ENCODE data around the gene EXOC6B.

Gene EXOC6B

DNA sequence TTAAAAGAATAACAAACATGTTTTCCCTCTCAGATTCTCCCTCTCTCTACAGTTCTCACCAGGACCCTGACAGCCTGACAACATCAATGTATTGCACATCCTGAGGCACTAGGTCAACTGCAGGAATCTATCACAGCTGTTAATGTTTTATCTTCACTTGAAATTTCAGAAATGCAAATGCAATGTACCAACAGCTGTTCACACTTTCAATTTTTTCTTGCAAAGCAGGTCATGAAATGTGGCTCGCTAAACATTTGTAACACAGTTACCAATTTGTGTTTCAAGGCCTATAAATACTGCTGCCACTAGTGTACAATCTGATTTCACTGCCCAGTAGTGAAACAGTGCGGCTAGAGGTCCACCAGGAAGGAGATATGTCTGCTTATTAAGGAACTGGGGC lies 147.8 kb downstream of the EXOC6B start:
- no peak overlapping the region for H3K4me2 ChIP-seq (ENCODE audit: low read length)
- no peak overlapping the region for H3K56ac ChIP-seq (ENCODE audit: low read length)
- no peak overlapping the region for H2AK5ac ChIP-seq (ENCODE audit: low read length)
- no peak overlapping the region for H2BK15ac ChIP-seq (replicated peaks; ENCODE audit: low read depth)
- H3K79me1 ChIP-seq (ENCODE audit: low read length): no peaks in the 10 kb centered on the region
- H3K27ac ChIP-seq (ENCODE audit: low read depth, low read length): no peak overlapping the region
- H2BK5ac ChIP-seq (ENCODE audit: low read length): no peak overlapping the region
- no peak overlapping the region for H3K4ac ChIP-seq (ENCODE audit: low read depth, low read length)
- H3K4me1 ChIP-seq (ENCODE audit: control insufficient read depth, low read depth, low read length): no peaks in the 10 kb centered on the region
- no peaks in the 10 kb centered on the region for H3K27me3 ChIP-seq (ENCODE audit: insufficient read depth, low read length, poor library complexity)
- no peaks in the 10 kb centered on the region for H3K36me3 ChIP-seq (ENCODE audit: control insufficient read depth, insufficient read depth, low read length)
- DNase-seq: no peak
- no peak overlapping the region for H3K18ac ChIP-seq (ENCODE audit: low read length)
- no peak overlapping the region for H4K8ac ChIP-seq (ENCODE audit: low read depth, low read length)
- no peak overlapping the region for H2BK120ac ChIP-seq (ENCODE audit: low read depth, low read length)
- no peaks in the 10 kb centered on the region for H3K79me2 ChIP-seq (ENCODE audit: control insufficient read depth, insufficient read depth, low read length)
- no peak overlapping the region for H4K5ac ChIP-seq (ENCODE audit: low read length)
- H3K4me3 ChIP-seq (ENCODE audit: low read length): no peak overlapping the region
- H3K23ac ChIP-seq (ENCODE audit: low read length): no peak overlapping the region
- WGBS (ENCODE audit: extremely low coverage, insufficient coverage, low lambda C conversion rate): no CpG with 5 or more reads among the region's 2 CpGs
- H3K9ac ChIP-seq (ENCODE audit: low read length): no peak overlapping the region

GRCh38 chr2:72676341-72677025 lies 149.3 kb downstream of the EXOC6B start:
- H2BK120ac ChIP-seq (ENCODE audit: low read depth, low read length): no peak overlapping the region
- no peak overlapping the region for H3K4me3 ChIP-seq (ENCODE audit: low read length)
- H2BK15ac ChIP-seq (replicated peaks; ENCODE audit: low read depth): no peak overlapping the region
- no peak overlapping the region for H3K56ac ChIP-seq (ENCODE audit: low read length)
- no peaks in the 10 kb centered on the region for H3K79me2 ChIP-seq (ENCODE audit: control insufficient read depth, insufficient read depth, low read length)
- H3K27ac ChIP-seq (ENCODE audit: low read depth, low read length): no peak overlapping the region
- no peak for DNase-seq
- no peaks in the 10 kb centered on the region for H3K27me3 ChIP-seq (ENCODE audit: insufficient read depth, low read length, poor library complexity)
- H4K5ac ChIP-seq (ENCODE audit: low read length): no peak overlapping the region
- H4K8ac ChIP-seq (ENCODE audit: low read depth, low read length): no peak overlapping the region
- H3K23ac ChIP-seq (ENCODE audit: low read length): no peak overlapping the region
- H3K9ac ChIP-seq (ENCODE audit: low read length): no peak overlapping the region
- H2BK5ac ChIP-seq (ENCODE audit: low read length): no peak overlapping the region
- no peak overlapping the region for H2AK5ac ChIP-seq (ENCODE audit: low read length)
- WGBS (ENCODE audit: extremely low coverage, insufficient coverage, low lambda C conversion rate): no CpG with 5 or more reads among the region's 5 CpGs
- no peaks in the 10 kb centered on the region for H3K79me1 ChIP-seq (ENCODE audit: low read length)
- no peak overlapping the region for H3K4me2 ChIP-seq (ENCODE audit: low read length)
- H3K4me1 ChIP-seq (ENCODE audit: control insufficient read depth, low read depth, low read length): no peaks in the 10 kb centered on the region
- H3K36me3 ChIP-seq (ENCODE audit: control insufficient read depth, insufficient read depth, low read length): no peaks in the 10 kb centered on the region
- no peak overlapping the region for H3K18ac ChIP-seq (ENCODE audit: low read length)
- no peak overlapping the region for H3K4ac ChIP-seq (ENCODE audit: low read depth, low read length)

DNA sequence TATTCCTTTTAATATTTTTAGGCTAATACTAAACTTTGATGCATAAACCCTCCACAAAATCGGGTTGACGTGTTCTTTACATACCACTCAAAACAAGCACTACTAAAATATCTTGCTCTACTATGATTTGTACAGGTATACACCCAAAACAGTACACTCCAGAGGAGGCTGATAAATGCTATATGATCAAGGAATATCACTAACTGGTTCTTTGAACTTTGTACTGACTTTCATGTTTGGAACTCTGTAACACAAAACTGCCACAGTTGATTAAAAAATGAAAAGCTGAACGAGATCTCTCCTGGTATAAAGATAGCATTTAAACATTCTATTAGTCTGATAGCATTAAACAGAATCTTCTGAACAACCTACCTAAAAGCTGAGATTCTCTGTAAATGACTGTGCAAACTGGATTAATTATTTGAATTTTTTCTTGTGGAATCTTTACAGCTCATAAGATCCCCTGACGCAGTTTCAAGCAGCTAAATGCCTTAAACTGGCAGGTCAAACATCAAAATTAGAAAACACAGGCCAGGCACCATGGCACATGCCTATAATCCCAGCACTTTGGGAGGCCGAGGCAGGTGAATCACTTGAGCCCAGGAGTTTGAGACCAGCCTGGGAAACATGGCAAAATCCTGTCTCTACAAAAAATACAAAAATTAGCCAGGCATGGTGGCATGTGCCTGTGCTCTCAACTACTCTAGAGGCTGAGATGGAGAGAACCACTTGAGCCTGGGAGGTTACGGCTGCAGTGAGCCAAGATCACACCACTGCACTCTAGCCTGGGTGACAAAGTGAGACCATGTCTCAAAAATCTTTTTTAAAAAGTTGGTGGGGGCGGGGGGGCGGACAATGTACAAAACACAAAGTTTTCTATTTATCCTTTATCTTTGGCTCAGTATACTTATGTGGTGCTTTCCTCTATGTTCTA lies 150.6 kb downstream of the EXOC6B start:
- H2AK5ac ChIP-seq (ENCODE audit: low read length): no peak overlapping the region
- no peak overlapping the region for H2BK15ac ChIP-seq (replicated peaks; ENCODE audit: low read depth)
- H3K79me2 ChIP-seq (ENCODE audit: control insufficient read depth, insufficient read depth, low read length): no peaks in the 10 kb centered on the region
- H3K4ac ChIP-seq (ENCODE audit: low read depth, low read length): no peak overlapping the region
- no peak overlapping the region for H2BK120ac ChIP-seq (ENCODE audit: low read depth, low read length)
- H3K27me3 ChIP-seq (ENCODE audit: insufficient read depth, low read length, poor library complexity): no peaks in the 10 kb centered on the region
- no peaks in the 10 kb centered on the region for H3K36me3 ChIP-seq (ENCODE audit: control insufficient read depth, insufficient read depth, low read length)
- no peak overlapping the region for H3K56ac ChIP-seq (ENCODE audit: low read length)
- no peak overlapping the region for H4K5ac ChIP-seq (ENCODE audit: low read length)
- H3K79me1 ChIP-seq (ENCODE audit: low read length): no peaks in the 10 kb centered on the region
- H3K18ac ChIP-seq (ENCODE audit: low read length): no peak overlapping the region
- H3K9ac ChIP-seq (ENCODE audit: low read length): no peak overlapping the region
- no peak overlapping the region for H3K4me2 ChIP-seq (ENCODE audit: low read length)
- no peak overlapping the region for H4K8ac ChIP-seq (ENCODE audit: low read depth, low read length)
- WGBS (ENCODE audit: extremely low coverage, insufficient coverage, low lambda C conversion rate): no CpG with 5 or more reads among the region's 8 CpGs
- H3K27ac ChIP-seq (ENCODE audit: low read depth, low read length): no peak overlapping the region
- no peaks in the 10 kb centered on the region for H3K4me1 ChIP-seq (ENCODE audit: control insufficient read depth, low read depth, low read length)
- H3K4me3 ChIP-seq (ENCODE audit: low read length): no peak overlapping the region
- no peak overlapping the region for H3K23ac ChIP-seq (ENCODE audit: low read length)
- DNase-seq: no peak
- H2BK5ac ChIP-seq (ENCODE audit: low read length): no peak overlapping the region

GRCh38 chr2:72673279-72673678 lies 152.6 kb downstream of the EXOC6B start:
- Histone ChIP-seq H3K36me3 (ENCODE audit: control insufficient read depth, insufficient read depth, low read length) (no peaks in the 10 kb centered on the region), H3K56ac (ENCODE audit: low read length) (no peak overlapping the region), H3K4ac (ENCODE audit: low read depth, low read length) (no peak overlapping the region), H3K27me3 (ENCODE audit: insufficient read depth, low read length, poor library complexity) (no peaks in the 10 kb centered on the region), H2BK5ac (ENCODE audit: low read length) (no peak overlapping the region), H3K9ac (ENCODE audit: low read length) (no peak overlapping the region), H3K18ac (ENCODE audit: low read length) (no peak overlapping the region), H3K4me2 (ENCODE audit: low read length) (no peak overlapping the region), H2BK15ac (replicated peaks; ENCODE audit: low read depth) (no peak overlapping the region), H3K23ac (ENCODE audit: low read length) (no peak overlapping the region), H4K5ac (ENCODE audit: low read length) (no peak overlapping the region), H4K8ac (ENCODE audit: low read depth, low read length) (no peak overlapping the region), H3K4me1 (ENCODE audit: control insufficient read depth, low read depth, low read length) (no peaks in the 10 kb centered on the region), H3K79me2 (ENCODE audit: control insufficient read depth, insufficient read depth, low read length) (no peaks in the 10 kb centered on the region), H3K79me1 (ENCODE audit: low read length) (no peaks in the 10 kb centered on the region), H2AK5ac (ENCODE audit: low read length) (no peak overlapping the region), H3K4me3 (ENCODE audit: low read length) (no peak overlapping the region), H3K27ac (ENCODE audit: low read depth, low read length) (no peak overlapping the region), H2BK120ac (ENCODE audit: low read depth, low read length) (no peak overlapping the region)
- WGBS (ENCODE audit: extremely low coverage, insufficient coverage, low lambda C conversion rate): no CpG with 5 or more reads among the region's 2 CpGs
- DNase-seq: no peak

- no peak overlapping the region for H4K8ac ChIP-seq (ENCODE audit: low read depth, low read length)
- no peak overlapping the region for H3K23ac ChIP-seq (ENCODE audit: low read length)
- H3K56ac ChIP-seq (ENCODE audit: low read length): no peak overlapping the region
- H2BK120ac ChIP-seq (ENCODE audit: low read depth, low read length): no peak overlapping the region
- no peak overlapping the region for H3K27ac ChIP-seq (ENCODE audit: low read depth, low read length)
- no peak overlapping the region for H3K18ac ChIP-seq (ENCODE audit: low read length)
- no peak overlapping the region for H3K9ac ChIP-seq (ENCODE audit: low read length)
- H3K4me1 ChIP-seq (ENCODE audit: control insufficient read depth, low read depth, low read length): no peaks in the 10 kb centered on the region
- H3K79me1 ChIP-seq (ENCODE audit: low read length): peaks cover 3% of the 10 kb centered on the region
- WGBS (ENCODE audit: extremely low coverage, insufficient coverage, low lambda C conversion rate): 100% methylated on average over 1 of the region's 4 CpGs
- no peaks in the 10 kb centered on the region for H3K79me2 ChIP-seq (ENCODE audit: control insufficient read depth, insufficient read depth, low read length)
- no peak overlapping the region for H4K5ac ChIP-seq (ENCODE audit: low read length)
- H2BK15ac ChIP-seq (replicated peaks; ENCODE audit: low read depth): no peak overlapping the region
- H3K4ac ChIP-seq (ENCODE audit: low read depth, low read length): no peak overlapping the region
- H3K4me2 ChIP-seq (ENCODE audit: low read length): no peak overlapping the region
- no peak overlapping the region for H2AK5ac ChIP-seq (ENCODE audit: low read length)
- no peak overlapping the region for H3K4me3 ChIP-seq (ENCODE audit: low read length)
- H3K36me3 ChIP-seq (ENCODE audit: control insufficient read depth, insufficient read depth, low read length): no peaks in the 10 kb centered on the region
- no peak for DNase-seq
- H2BK5ac ChIP-seq (ENCODE audit: low read length): no peak overlapping the region
- no peaks in the 10 kb centered on the region for H3K27me3 ChIP-seq (ENCODE audit: insufficient read depth, low read length, poor library complexity)
Measured at GRCh38 chr2:72669121-72669520, 156.7 kb downstream of the EXOC6B start.
